AG09309 (cell line): Measurements from ENCODE around the gene USP49.

ENCODE experiments used
- DNase-seq: peaks from one replicate; pipeline ENCODE4 v3.0.0-alpha.2; 2010; ENCODE audit warnings: low read depth
- H3K4me3 ChIP-seq: 2 replicates; pipeline ENCODE4 v1.5.1; 2011; ENCODE audit warnings: mild to moderate bottlenecking, low read depth, low read length, moderate library complexity; ENCODE audit not compliant: control insufficient read depth
- CTCF ChIP-seq: IDR thresholded peaks from 2 replicates; pipeline ENCODE4 v1.5.1; 2011; ENCODE audit warnings: mild to moderate bottlenecking, low read depth, low read length, inconsistent platforms; ENCODE audit not compliant: insufficient read depth, control insufficient read depth; ENCODE audit errors: missing control alignments

USP49 gene

GRCh38 chr6:41805830-41806774, 89.1 kb downstream of the USP49 start:
- DNase-seq = no peak
- H3K4me3 ChIP-seq = no peak overlapping the region
- TF ChIP-seq CTCF = no peak

- peak; percentile 71 for TF ChIP-seq CTCF
- DNase-seq = no peak
- H3K4me3 ChIP-seq = no peak overlapping the region
These were observed 93.8 kb downstream of the USP49 start for GRCh38 chr6:41801380-41801779.

DNA sequence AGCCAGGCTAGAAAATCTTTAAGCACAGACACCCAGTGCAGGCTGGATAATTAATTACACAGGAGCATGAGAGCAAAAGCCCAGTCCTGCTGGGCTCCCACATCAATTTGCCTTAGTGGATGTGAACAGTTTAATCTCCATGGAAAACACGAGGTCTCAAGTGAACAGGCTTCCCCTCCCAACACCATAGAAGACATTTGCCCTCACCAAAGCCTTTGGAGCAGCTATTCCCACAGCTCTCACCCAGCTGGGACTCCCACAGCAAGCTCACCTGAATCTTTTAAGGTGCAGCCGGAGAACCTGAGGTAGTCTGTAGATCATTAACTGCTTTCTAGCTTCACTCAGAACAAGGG, 95.6 kb downstream of the USP49 start:
- DNase-seq = no peak
- H3K4me3 ChIP-seq = no peak overlapping the region
- TF ChIP-seq CTCF = no peak

DNA sequence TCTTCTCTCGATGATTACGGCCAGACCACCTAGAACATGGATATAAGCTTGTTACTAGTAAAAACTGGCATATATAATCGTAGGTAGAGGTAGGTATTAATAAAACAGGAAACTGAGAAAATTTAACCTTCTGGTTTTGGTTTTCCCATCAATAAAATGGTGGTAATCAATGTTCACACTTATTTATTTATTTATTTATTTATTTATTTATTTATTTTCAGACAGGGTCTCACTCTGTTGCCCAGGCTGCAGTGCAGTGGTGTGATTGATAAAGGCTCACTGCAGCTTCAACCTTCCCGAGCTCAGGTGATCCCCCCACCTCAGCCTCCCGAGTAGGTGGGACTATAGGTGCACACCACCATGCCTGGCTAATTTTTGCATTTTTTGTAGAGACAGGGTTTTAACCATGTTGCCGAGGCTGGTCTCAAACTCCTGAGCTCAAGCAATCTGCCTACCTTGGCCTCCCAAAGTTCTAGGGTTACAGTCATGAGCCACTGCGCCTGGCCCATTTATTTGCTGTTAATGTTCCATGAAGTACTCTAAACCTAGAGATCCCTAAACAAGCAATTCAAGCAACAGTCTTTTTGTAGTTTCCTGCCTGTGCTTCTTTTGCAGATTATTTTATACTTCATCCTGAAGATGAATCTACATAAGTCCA, 96.1 kb downstream of the USP49 start:
- H3K4me3 ChIP-seq = no peak overlapping the region
- TF ChIP-seq CTCF = no peak
- DNase-seq = no peak

DNA sequence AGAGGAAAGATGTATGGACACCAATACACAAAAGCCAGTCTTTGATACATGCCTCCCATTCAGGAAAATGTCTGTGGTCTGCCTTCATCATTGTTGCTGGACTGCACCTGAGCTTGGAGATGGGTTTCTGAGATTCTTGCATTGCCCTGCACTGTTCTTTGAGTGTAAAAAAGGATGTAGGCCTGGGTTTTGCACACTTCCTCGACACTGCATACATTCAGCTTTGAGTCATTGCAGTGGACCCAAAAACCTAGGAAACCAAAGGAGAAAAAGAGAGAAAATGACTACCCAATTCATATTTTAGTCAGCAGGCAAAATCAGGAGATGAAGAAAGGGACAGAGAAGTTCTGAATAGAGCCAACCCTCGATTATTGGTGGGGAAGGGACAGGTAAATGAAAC, 98.7 kb downstream of the USP49 start:
- no peak for DNase-seq
- TF ChIP-seq CTCF = no peak
- H3K4me3 ChIP-seq = no peak overlapping the region

- no peak overlapping the region for H3K4me3 ChIP-seq
- TF ChIP-seq CTCF = no peak
- no peak for DNase-seq
These were observed 103.2 kb downstream of the USP49 start for GRCh38 chr6:41791984-41792383.

DNA sequence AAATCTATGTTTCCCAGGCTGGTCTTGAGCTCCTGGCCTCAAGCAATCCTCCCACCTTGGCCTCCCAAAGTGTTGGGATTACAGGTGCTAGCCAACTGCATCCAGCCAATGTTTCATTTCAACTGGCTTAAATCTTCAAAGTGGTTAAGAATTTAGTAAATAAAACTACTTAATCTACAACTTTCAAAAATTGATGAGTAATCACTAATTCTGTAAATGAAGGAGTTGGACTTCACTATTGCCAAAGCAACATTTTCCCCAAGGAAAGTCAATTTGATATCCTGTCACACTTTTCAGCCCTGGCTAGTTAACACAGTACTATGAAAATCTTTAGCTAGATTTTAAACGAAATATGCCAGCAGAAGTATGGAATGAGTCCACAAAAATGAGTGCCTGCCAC, 103.9 kb downstream of the USP49 start:
- DNase-seq = no peak
- no peak overlapping the region for H3K4me3 ChIP-seq
- TF ChIP-seq CTCF = no peak
